LNCaP clone FGC (cell line): ENCODE measurements around the gene NUCB2.

ENCODE experiments used
- DNase-seq: peaks from one replicate; pipeline ENCODE4 v3.0.0-alpha.2; 2011; ENCODE audit warnings: low read depth
- H3K4me3 ChIP-seq: 2 replicates; pipeline ENCODE4 v1.5.1; 2011; ENCODE audit warnings: mild to moderate bottlenecking, low read depth, low read length, control low read depth
- TF ChIP-seq, protein P1 (sequence below): IDR thresholded peaks from 2 replicates; pipeline ENCODE4 v1.5.1; 2012; ENCODE audit warnings: mild to moderate bottlenecking; ENCODE audit not compliant: control insufficient read depth, insufficient read depth; ENCODE audit errors: extremely low read depth

NUCB2 gene

DNA sequence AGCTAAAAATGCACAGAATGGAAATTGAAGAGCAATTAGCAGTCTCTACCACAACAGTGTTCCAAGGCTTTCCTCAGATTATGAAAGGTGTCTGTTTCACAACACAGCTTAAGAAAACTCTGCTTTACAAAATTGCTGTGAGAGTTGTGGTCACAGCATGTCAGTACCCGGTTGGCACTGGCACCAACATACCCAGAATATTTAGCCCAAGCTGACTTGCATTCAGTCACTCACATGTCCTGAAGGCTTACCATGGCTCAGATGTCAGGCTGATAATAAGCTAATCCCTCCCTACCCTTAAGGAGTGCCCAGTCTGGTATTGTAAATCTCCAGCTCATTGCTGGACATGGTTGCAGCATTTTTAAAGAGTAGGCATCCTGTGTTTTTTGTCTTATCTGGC is 90.0 kb downstream of the NUCB2 start:
- no peak for DNase-seq
- no peak overlapping the region for H3K4me3 ChIP-seq
- TF ChIP-seq, protein P1, sequence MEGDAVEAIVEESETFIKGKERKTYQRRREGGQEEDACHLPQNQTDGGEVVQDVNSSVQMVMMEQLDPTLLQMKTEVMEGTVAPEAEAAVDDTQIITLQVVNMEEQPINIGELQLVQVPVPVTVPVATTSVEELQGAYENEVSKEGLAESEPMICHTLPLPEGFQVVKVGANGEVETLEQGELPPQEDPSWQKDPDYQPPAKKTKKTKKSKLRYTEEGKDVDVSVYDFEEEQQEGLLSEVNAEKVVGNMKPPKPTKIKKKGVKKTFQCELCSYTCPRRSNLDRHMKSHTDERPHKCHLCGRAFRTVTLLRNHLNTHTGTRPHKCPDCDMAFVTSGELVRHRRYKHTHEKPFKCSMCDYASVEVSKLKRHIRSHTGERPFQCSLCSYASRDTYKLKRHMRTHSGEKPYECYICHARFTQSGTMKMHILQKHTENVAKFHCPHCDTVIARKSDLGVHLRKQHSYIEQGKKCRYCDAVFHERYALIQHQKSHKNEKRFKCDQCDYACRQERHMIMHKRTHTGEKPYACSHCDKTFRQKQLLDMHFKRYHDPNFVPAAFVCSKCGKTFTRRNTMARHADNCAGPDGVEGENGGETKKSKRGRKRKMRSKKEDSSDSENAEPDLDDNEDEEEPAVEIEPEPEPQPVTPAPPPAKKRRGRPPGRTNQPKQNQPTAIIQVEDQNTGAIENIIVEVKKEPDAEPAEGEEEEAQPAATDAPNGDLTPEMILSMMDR: no peak

DNA sequence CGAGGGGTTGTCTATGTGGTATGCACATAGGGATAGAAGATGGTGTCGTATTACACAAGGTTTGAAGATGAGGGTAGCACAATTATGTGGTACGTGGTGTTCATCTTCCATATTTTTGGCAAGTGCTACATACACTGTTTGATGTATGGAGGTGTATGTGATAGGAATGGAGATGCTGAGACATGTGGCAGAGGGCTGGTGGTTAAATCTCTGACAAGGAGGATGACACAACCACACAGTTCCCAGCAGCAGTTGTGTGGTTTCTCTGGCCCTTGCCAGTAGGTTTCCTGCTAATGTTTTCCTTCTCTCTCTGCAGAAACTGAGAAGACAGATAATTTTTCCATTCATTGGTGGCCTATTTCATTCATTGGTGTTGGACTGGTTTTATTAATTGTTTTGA is 92.0 kb downstream of the NUCB2 start:
- TF ChIP-seq, protein P1: no peak
- DNase-seq: no peak
- H3K4me3 ChIP-seq: no peak overlapping the region

DNA sequence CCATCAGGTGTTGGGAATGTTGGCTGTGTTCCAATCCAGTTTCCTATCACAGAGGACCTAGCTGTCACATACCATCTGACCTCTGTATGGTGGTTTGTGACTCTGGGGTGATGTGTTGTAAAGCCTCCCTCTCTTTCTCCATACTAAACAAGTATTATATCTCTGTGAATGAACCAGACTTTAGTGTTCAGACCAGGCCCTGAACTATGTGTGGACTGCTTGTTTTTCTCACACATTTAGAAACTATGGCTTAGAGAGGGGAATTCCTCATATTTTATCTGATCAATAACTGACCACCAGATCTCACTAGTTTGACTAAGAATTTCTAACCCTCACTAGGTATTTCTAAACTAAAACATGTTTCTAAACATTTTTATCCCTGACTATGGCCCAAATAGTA is 92.6 kb downstream of the NUCB2 start:
- H3K4me3 ChIP-seq: no peak overlapping the region
- TF ChIP-seq, protein P1: no peak
- DNase-seq: no peak

DNA sequence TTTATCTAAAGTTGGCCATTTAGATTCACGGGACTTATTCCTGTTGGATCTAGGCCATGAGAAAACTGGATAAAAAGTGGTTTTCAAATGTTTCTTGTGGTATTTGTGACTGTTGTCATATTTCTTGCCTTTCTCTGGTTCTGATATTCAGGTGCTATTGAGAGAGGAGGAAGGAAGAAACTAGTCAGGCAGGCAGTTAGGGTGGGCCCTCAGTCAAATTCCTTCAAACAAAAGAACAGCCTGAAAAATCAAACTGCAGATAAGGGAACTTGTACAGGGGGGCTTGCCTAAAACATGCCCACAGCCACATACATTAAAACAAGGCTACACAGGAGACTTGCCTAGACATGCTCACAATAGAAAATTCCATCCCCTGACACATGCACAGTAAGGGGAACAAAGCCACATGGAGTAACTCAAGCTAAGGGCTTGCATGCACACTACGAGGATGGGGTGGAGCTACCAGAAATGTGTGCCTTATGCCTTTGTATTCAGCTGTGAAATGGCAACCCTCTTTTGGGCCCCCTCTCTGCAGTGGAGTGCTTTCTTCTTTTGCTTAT is 93.2 kb downstream of the NUCB2 start:
- H3K4me3 ChIP-seq: no peak overlapping the region
- DNase-seq: no peak
- TF ChIP-seq, protein P1: no peak

DNA sequence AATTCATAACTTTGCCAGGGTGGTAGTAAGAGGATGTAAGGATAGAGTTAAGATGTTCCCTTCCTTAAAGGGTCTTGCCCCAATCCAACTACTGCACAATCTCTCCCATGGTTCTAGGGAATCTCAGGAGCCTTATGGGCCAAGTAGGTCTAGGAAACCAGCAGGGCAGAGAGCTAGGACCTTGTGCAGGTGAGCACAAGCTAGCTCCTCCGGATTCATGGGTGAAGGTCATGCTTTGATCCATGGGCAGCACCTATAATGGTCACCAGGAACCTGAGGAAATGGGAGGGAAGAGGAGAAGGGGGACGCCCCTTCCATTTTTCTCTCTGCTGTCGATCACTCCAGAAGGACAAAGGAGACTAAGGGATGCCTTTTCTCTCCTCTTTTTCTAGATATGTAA is 95.1 kb downstream of the NUCB2 start:
- DNase-seq: no peak
- TF ChIP-seq, protein P1: no peak
- H3K4me3 ChIP-seq: no peak overlapping the region

DNA sequence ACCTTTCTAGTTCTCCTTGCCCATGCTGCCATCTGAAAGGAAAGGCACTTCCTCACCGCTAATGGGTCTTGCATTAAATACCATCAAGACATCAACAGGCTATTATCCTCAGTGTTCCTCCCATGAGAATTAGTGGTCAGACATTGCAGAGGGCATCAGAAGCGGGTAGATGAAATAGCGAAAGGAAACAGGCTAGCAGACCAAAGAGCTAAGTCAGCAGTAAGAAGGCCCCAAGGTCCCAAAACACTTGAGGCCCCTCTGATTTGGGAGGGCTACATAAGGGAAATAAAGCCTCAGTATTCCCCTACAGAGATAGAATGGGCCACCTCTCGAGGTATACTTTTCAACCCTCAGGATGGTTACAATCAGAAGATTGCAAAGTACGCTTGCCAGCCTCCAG is 99.0 kb downstream of the NUCB2 start:
- TF ChIP-seq, protein P1: no peak
- H3K4me3 ChIP-seq: no peak overlapping the region
- no peak for DNase-seq

DNA sequence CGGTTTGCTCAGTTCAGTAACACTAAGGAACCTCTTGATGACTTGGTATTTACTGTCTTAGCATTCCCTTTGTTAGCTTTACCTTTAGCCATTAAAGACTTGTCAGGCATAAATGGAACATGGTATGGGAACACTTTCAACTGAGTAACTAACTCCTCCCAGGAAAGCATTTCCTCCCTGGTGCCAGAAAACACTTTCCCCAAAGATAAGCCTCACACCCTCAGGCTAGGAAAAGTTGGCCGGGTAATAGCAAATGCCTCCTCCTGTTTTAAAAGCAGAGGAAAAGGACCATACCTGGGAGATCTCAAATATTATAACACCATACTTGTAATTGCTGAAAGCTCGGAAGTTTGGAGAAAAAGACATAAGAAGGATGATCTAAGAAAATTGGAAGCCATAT is 100.0 kb downstream of the NUCB2 start:
- TF ChIP-seq, protein P1: no peak
- H3K4me3 ChIP-seq: no peak overlapping the region
- DNase-seq: no peak
